22Rv1 (cell line): ENCODE results near the gene PRR11.

Experiments used
- CTCF ChIP-seq: fragments of 450-650 bp; IDR thresholded peaks from 2 replicates; pipeline ENCODE4 v1.5.1; 2017; ENCODE audit warnings: mild to moderate bottlenecking
- ZFX ChIP-seq: fragments of 450-650 bp; IDR thresholded peaks from 2 replicates; pipeline ENCODE4 v1.6.1; 2017; ENCODE audit warnings: antibody characterized with exemption, borderline replicate concordance

DNA sequence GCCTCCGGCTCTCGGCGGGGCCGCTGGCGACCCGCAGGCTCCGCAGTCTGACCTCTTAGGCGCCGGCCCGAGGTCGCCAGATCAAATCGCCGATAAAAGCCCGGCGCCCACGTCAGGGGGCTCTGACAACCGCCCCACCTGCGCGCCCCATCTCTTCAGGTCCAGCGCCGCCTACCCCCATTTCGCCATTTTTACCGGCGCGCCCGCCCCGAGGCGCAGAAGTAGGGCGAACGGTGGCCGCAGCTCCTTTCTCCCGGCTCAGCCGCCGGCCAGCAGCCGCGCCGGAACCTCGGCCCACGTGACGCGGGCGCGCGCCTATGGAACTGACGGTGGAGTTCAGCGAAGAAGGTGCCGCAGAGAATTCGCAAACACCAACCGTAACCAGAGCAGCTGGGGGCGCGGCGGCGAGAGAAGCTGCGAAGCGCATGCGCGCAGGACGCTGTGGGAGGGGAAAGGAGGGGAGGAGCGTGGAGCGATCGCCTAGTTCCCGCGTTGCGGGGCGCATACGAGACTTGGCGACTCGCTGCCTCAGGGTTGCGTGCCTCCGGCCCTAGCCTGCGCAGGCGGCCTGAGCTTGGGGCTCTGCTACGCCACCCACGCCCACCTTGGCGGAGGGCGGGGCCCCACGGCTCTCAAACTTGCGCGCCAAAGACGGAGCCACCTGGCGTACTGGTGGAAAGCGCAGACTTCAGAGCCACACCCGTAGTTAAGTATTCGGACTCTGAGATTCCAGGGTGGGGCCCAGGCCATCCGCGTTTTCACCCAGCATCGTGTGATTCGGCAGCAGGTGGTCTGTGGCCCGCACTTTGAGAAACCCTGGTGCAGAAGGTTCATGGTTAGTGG, 48.9 kb upstream of the PRR11 start, which contains the start of gene TRIM37:
- TF ChIP-seq CTCF (no peak; the same call in 1 of the 2 replicates), ZFX (no peak)
